Middle frontal gyrus (tissue), 1 donor: ENCODE results near the gene PTH2.

Source experiments
- DNase-seq: peaks from one replicate; pipeline ENCODE4 v3.0.0-alpha.2; 2015; ENCODE audit warnings: low spot score; ENCODE audit errors: extremely low spot score

Gene PTH2

GRCh38 chr19:49415102-49415809 lies 8.0 kb downstream of the PTH2 start:
- DNase-seq: no peak

- no peak for DNase-seq
Measured at GRCh38 chr19:49414256-49414655, 9.0 kb downstream of the PTH2 start.

- no peak for DNase-seq
Measured at GRCh38 chr19:49413348-49413747, 9.9 kb downstream of the PTH2 start.

GRCh38 chr19:49411681-49412326 lies 11.4 kb downstream of the PTH2 start:
- DNase-seq: no peak

GRCh38 chr19:49409441-49410029 lies 13.7 kb downstream of the PTH2 start:
- no peak for DNase-seq

- DNase-seq: no peak
Measured at GRCh38 chr19:49408816-49409440, 14.3 kb downstream of the PTH2 start.

GRCh38 chr19:49407482-49408015 lies 15.7 kb downstream of the PTH2 start:
- DNase-seq: no peak

GRCh38 chr19:49407079-49407478 lies 16.2 kb downstream of the PTH2 start:
- no peak for DNase-seq

- DNase-seq: no peak
Measured at GRCh38 chr19:49403404-49404187, 19.6 kb downstream of the PTH2 start.

GRCh38 chr19:49400029-49400428 lies 23.2 kb downstream of the PTH2 start:
- no peak for DNase-seq

- no peak for DNase-seq
Measured at GRCh38 chr19:49398931-49399330, 24.3 kb downstream of the PTH2 start.

GRCh38 chr19:49398001-49398615 lies 25.1 kb downstream of the PTH2 start:
- DNase-seq: no peak

GRCh38 chr19:49396738-49397505 lies 26.3 kb downstream of the PTH2 start:
- DNase-seq: no peak

- no peak for DNase-seq
Measured at GRCh38 chr19:49395581-49396407, 27.4 kb downstream of the PTH2 start.

GRCh38 chr19:49393881-49394280 lies 29.4 kb downstream of the PTH2 start:
- no peak for DNase-seq

GRCh38 chr19:49391581-49392399 lies 31.5 kb downstream of the PTH2 start:
- DNase-seq: peak; percentile 44

GRCh38 chr19:49390929-49391359 lies 32.3 kb downstream of the PTH2 start:
- DNase-seq: no peak
